H1 (cell line): ENCODE measurements around the gene AFF1. TPM values are rescaled to one million over a fixed set of nuclear protein-coding genes. Genes with fewer than 3 reads are reported as not detected.

ENCODE experiments used
- CTCF ChIA-PET: fragments of 300-600 bp; sonication (Branson Sonifier 250); formaldehyde crosslinking; loops from one replicate; lab custom pipeline; 2021; ENCODE audit not compliant: partially characterized antibody; lab: Charles Lee
- POLR2A ChIA-PET: fragments of 300-600 bp; sonication (Branson Sonifier 250); formaldehyde crosslinking; loops from one replicate; lab custom pipeline; 2021; ENCODE audit warnings: inconsistent platforms; ENCODE audit not compliant: partially characterized antibody; lab: Charles Lee
- DNase-seq, 2 experiments: peaks; one replicate each; pipeline versions ENCODE4 v3.0.0 to v3.0.0-alpha.2; 2010 to 2022; ENCODE audit warnings: low spot score in 2 of 2, low read depth in 1 of 2, mixed read lengths in 1 of 2
- FAIRE-seq: peaks from 2 replicates; lab custom pipeline; 2011; peaks lifted over from hg19 to GRCh38; lab: Jason Lieb, UNC
- H2AFZ ChIP-seq: 2 replicates; pipeline ENCODE4 v1.8.1; 2012; ENCODE audit warnings: low read length, inconsistent platforms
- H2AK5ac ChIP-seq: 2 replicates; pipeline ENCODE4 v1.6.1; 2013; ENCODE audit warnings: low read depth, low read length
- H2BK120ac ChIP-seq: replicated peaks from 2 replicates; pipeline ENCODE3; 2013; ENCODE audit warnings: low read depth, low read length, inconsistent platforms
- H2BK12ac ChIP-seq: 2 replicates; pipeline ENCODE4 v1.6.1; 2013; ENCODE audit warnings: low read depth, low read length
- H2BK15ac ChIP-seq: 2 replicates; pipeline ENCODE4 v1.6.1; 2013; ENCODE audit warnings: low read length
- H2BK20ac ChIP-seq: 2 replicates; pipeline ENCODE4 v1.6.1; 2013; ENCODE audit warnings: low read length
- H2BK5ac ChIP-seq: 2 replicates; pipeline ENCODE4 v1.6.1; 2013; ENCODE audit warnings: low read depth, low read length
- H3K14ac ChIP-seq: 2 replicates; pipeline ENCODE4 v1.6.1; 2013; ENCODE audit warnings: inconsistent platforms; ENCODE audit not compliant: insufficient read length
- H3K18ac ChIP-seq: 2 replicates; pipeline ENCODE4 v1.6.1; 2013; ENCODE audit warnings: low read length; ENCODE audit errors: extremely low read depth
- H3K23ac ChIP-seq: 2 replicates; pipeline ENCODE4 v1.6.1; 2013; ENCODE audit warnings: inconsistent platforms; ENCODE audit not compliant: insufficient read length
- H3K23me2 ChIP-seq: 2 replicates; pipeline ENCODE4 v1.6.1; 2013; ENCODE audit warnings: low read depth, low read length
- H3K27ac ChIP-seq: 2 replicates; pipeline ENCODE4 v1.6.1; 2011; ENCODE audit warnings: low read depth, low read length, inconsistent platforms
- H3K27me3 ChIP-seq, 4 experiments: replicated peaks in 1 of 4; 1 replicate in 1 of 4; 2 replicates in 3 of 4; pipeline versions ENCODE4 v1.6.1 to v1.8.1; 2011 to 2013; ENCODE audit warnings: low read length in 3 of 4, mild to moderate bottlenecking in 3 of 4, inconsistent platforms in 2 of 4, mixed read lengths in 2 of 4, moderate library complexity in 1 of 4; ENCODE audit not compliant: control insufficient read depth in 3 of 4, insufficient read depth in 3 of 4; ENCODE audit errors: extremely low read depth in 1 of 4
- H3K36me3 ChIP-seq, 4 experiments: 2 replicates each; pipeline versions ENCODE4 v1.6.1 to v1.8.1; 2011 to 2013; ENCODE audit warnings: mild to moderate bottlenecking in 4 of 4, low read length in 3 of 4, moderate library complexity in 2 of 4, control low read depth in 1 of 4, inconsistent platforms in 1 of 4; ENCODE audit not compliant: insufficient read depth in 4 of 4, control insufficient read depth in 2 of 4
- H3K4ac ChIP-seq: replicated peaks from 2 replicates; pipeline ENCODE3; 2013; ENCODE audit warnings: low read length, low read depth, mixed read lengths, inconsistent platforms; ENCODE audit not compliant: insufficient read length
- H3K4me1 ChIP-seq, 4 experiments: replicated peaks in 1 of 4; 1 replicate in 1 of 4; 2 replicates in 3 of 4; pipeline versions ENCODE4 v1.6.1 to v1.8.1; 2011 to 2013; ENCODE audit warnings: low read length in 3 of 4, inconsistent platforms in 2 of 4, mixed read lengths in 1 of 4; ENCODE audit not compliant: insufficient read depth in 4 of 4, control insufficient read depth in 3 of 4
- H3K4me2 ChIP-seq, 2 experiments: 2 replicates each; pipeline versions ENCODE4 v1.6.1 to v1.8.1; 2011 to 2013; ENCODE audit warnings: low read depth in 2 of 2, low read length in 2 of 2, control low read depth in 1 of 2, inconsistent platforms in 1 of 2, mild to moderate bottlenecking in 1 of 2; ENCODE audit not compliant: insufficient read depth in 1 of 2
- H3K4me3 ChIP-seq, 4 experiments: fragments of 200-600, 300-600 bp in 1 of 4; sonication (generic), shearing (Covaris generic), sonication (Bioruptor Twin) in 1 of 4; 2 replicates each; pipeline versions ENCODE4 v1.5.1 to v1.8.1; 2011 to 2016; ENCODE audit warnings: low read length in 4 of 4, low read depth in 3 of 4, control low read depth in 2 of 4, inconsistent platforms in 2 of 4, mild to moderate bottlenecking in 2 of 4, mixed read lengths in 1 of 4, moderate library complexity in 1 of 4; ENCODE audit not compliant: insufficient read depth in 2 of 4; ENCODE audit errors: extremely low read depth in 1 of 4
- H3K56ac ChIP-seq: replicated peaks from 2 replicates; pipeline ENCODE3; 2013; ENCODE audit warnings: low read depth, mild to moderate bottlenecking, mixed read lengths, low read length, inconsistent platforms; ENCODE audit not compliant: insufficient read length
- H3K79me1 ChIP-seq: 2 replicates; pipeline ENCODE4 v1.6.1; 2013; ENCODE audit warnings: low read depth, low read length, control low read depth
- H3K79me2 ChIP-seq, 2 experiments: 2 replicates each; pipeline versions ENCODE4 v1.6.1 to v1.8.1; 2012 to 2013; ENCODE audit warnings: low read length in 2 of 2, mild to moderate bottlenecking in 2 of 2, inconsistent platforms in 1 of 2; ENCODE audit not compliant: insufficient read depth in 2 of 2, control insufficient read depth in 1 of 2
- H3K9ac ChIP-seq, 4 experiments: replicated peaks in 1 of 4; 1 replicate in 1 of 4; 2 replicates in 3 of 4; pipeline versions ENCODE4 v1.6.1 to v1.8.1; 2011 to 2013; ENCODE audit warnings: low read depth in 3 of 4, low read length in 3 of 4, control low read depth in 2 of 4, mild to moderate bottlenecking in 2 of 4, moderate library complexity in 2 of 4, inconsistent platforms in 1 of 4; ENCODE audit errors: extremely low read depth in 1 of 4
- H3K9me3 ChIP-seq, 2 experiments: 2 replicates each; pipeline versions ENCODE4 v1.6.1 to v1.8.1; 2012 to 2013; ENCODE audit warnings: mild to moderate bottlenecking in 2 of 2, moderate library complexity in 2 of 2, control low read depth in 1 of 2, inconsistent platforms in 1 of 2, low read depth in 1 of 2, low read length in 1 of 2, mixed read lengths in 1 of 2; ENCODE audit not compliant: insufficient read depth in 2 of 2
- H4K20me1 ChIP-seq, 2 experiments: replicated peaks in 1 of 2; 2 replicates each; pipeline versions ENCODE3 to v1.8.1; 2011 to 2013; ENCODE audit warnings: inconsistent platforms in 2 of 2, low read length in 2 of 2, mild to moderate bottlenecking in 1 of 2; ENCODE audit not compliant: insufficient read depth in 2 of 2, control insufficient read depth in 1 of 2
- H4K5ac ChIP-seq: 2 replicates; pipeline ENCODE4 v1.6.1; 2013; ENCODE audit warnings: low read length, low read depth, mixed read lengths, inconsistent platforms; ENCODE audit not compliant: insufficient read length
- H4K8ac ChIP-seq: 2 replicates; pipeline ENCODE4 v1.8.0; 2013; ENCODE audit warnings: mild to moderate bottlenecking, moderate library complexity, low read length, inconsistent platforms; ENCODE audit not compliant: insufficient read depth; ENCODE audit errors: extremely low read depth
- H4K91ac ChIP-seq: replicated peaks from 2 replicates; pipeline ENCODE3; 2013; ENCODE audit warnings: low read length, mixed read lengths, inconsistent platforms; ENCODE audit not compliant: insufficient read length
- ASH2L ChIP-seq: fragments of 200-600, 300-600 bp; sonication (generic); IDR thresholded peaks from one replicate; pipeline ENCODE4 v1.7.1; 2017; ENCODE audit warnings: low read length
- CHD1 ChIP-seq: IDR thresholded peaks from 2 replicates; pipeline ENCODE4 v1.6.1; 2012; ENCODE audit warnings: low read depth, low read length, improper control_type of control experiment
- GTF2F1 ChIP-seq: IDR thresholded peaks from 2 replicates; pipeline ENCODE4 v1.6.1; 2012; ENCODE audit warnings: low read depth, low read length, improper control_type of control experiment, borderline replicate concordance
- HDAC6 ChIP-seq: IDR thresholded peaks from one replicate; pipeline ENCODE4 v1.7.1; 2012; ENCODE audit warnings: low read depth, mild to moderate bottlenecking, inconsistent platforms, low read length, moderate library complexity
- KDM4A ChIP-seq: IDR thresholded peaks from one replicate; pipeline ENCODE4 v1.7.1; 2012; ENCODE audit warnings: low read depth, mild to moderate bottlenecking, moderate library complexity, low read length, inconsistent platforms; ENCODE audit not compliant: severe bottlenecking
- POLR2A ChIP-seq, 2 experiments: IDR thresholded peaks; 1 replicate in 1 of 2; 2 replicates in 1 of 2; pipeline ENCODE4 v1.6.1; 2011; ENCODE audit warnings: low read depth in 2 of 2, low read length in 2 of 2, mild to moderate bottlenecking in 2 of 2; ENCODE audit errors: control extremely low read depth in 1 of 2
- RFX5 ChIP-seq: IDR thresholded peaks from 2 replicates; pipeline ENCODE4 v1.6.1; 2011; ENCODE audit warnings: low read depth, low read length, improper control_type of control experiment, borderline replicate concordance
- SP1 ChIP-seq: IDR thresholded peaks from 2 replicates; pipeline ENCODE4 v1.6.1; 2011; ENCODE audit warnings: low read depth, low read length
- SRF ChIP-seq: IDR thresholded peaks from 2 replicates; pipeline ENCODE4 v1.6.1; 2011; ENCODE audit warnings: mild to moderate bottlenecking, low read depth, low read length, moderate library complexity
- WGBS, 2 experiments: shearing (Covaris generic) in 1 of 2; methylation state at CpG; one replicate each; pipeline versions ENCODE4 v1.1.6 to v1.1.7; 2013 to 2015; ENCODE audit warnings: low lambda C conversion rate in 2 of 2, mixed read lengths in 2 of 2, inconsistent platforms in 1 of 2, low coverage in 1 of 2, missing lambda C conversion rate in 1 of 2; ENCODE audit not compliant: insufficient replicate concordance in 2 of 2, insufficient coverage in 1 of 2, insufficient read length in 1 of 2; ENCODE audit errors: extremely low coverage in 1 of 2, missing lambda C conversion rate in 1 of 2; 5-methylcytosine and 5-hydroxymethylcytosine counted together
- polyA plus RNA-seq, 7 experiments: library from polyadenylated mRNA; depleted of rRNA in 3 of 7; stranded (reverse) in 5 of 7; unstranded in 2 of 7; fragments of >200 nt in 5 of 7; fragments of 200-250 nt in 2 of 7; gene quantifications; 1 replicate in 5 of 7; 2 replicates in 1 of 7; 4 replicates in 1 of 7; pipeline versions ENCODE4 v1.2.1 to v1.2.3, GENCODE V29; 2011 to 2013; ENCODE audit warnings: missing spikeins in 2 of 7, mixed read lengths in 2 of 7
- total RNA-seq: library from RNA; stranded (reverse); fragmentation: NEBNext Ultra II Directional; extraction: Animal tissue kit (Norgen Biotek cat#: 25700); gene quantifications from 2 replicates; pipeline ENCODE4 v1.2.1, GENCODE V29; 2021
- TF ChIP-seq, protein P1 (sequence below), 3 experiments: IDR thresholded peaks; 1 replicate in 2 of 3; 2 replicates in 1 of 3; pipeline versions ENCODE4 v1.5.1 to v1.6.1; 2011; ENCODE audit warnings: low read length in 3 of 3, mild to moderate bottlenecking in 3 of 3, inconsistent platforms in 2 of 3, low read depth in 1 of 3, moderate library complexity in 1 of 3; ENCODE audit not compliant: insufficient read depth in 1 of 3; ENCODE audit errors: control extremely low read depth in 1 of 3

Gene AFF1
- total and polyA plus RNA-seq, 2 of the 8 experiments (the other 6 are each of a cell fraction or from before 2014, with no cell fraction given): 14.8 to 85.5 TPM

GRCh38 chr4:87067124-87067885 lies 132.5 kb downstream of the AFF1 start:
- Histone ChIP-seq H2AFZ (no peak overlapping the region), H3K56ac (no peak overlapping the region), H4K8ac (no peak overlapping the region), H3K9me3 (no peaks in the 10 kb centered on the region), H4K20me1 (peaks cover 0 to 2% of the 10 kb centered on the region in 2 experiments), H3K4ac (no peak overlapping the region), H3K23ac (no peak overlapping the region), H3K18ac (no peak overlapping the region), H3K4me1 (peaks cover 0 to 9% (median 0%) of the 10 kb centered on the region in 4 experiments; a peak in 3 of 7 replicates), H2BK12ac (no peak overlapping the region), H2BK20ac (no peak overlapping the region), H3K9ac (no peak overlapping the region), H4K91ac (no peak overlapping the region), H4K5ac (no peak overlapping the region), H3K79me1 (peaks cover 5% of the 10 kb centered on the region; the same call in 1 of the 2 replicates), H3K23me2 (no peaks in the 10 kb centered on the region), H3K27ac (no peak overlapping the region), H3K4me3 (no peak overlapping the region), H2BK5ac (no peak overlapping the region), H3K79me2 (peaks cover 0 to 54% of the 10 kb centered on the region in 2 experiments; a peak in 2 of 4 replicates), H3K36me3 (peaks cover 0 to 3% (median 1%) of the 10 kb centered on the region in 4 experiments; a peak in 2 of 8 replicates), H3K27me3 (no peaks in the 10 kb centered on the region), H3K14ac (no peak overlapping the region), H3K4me2 (no peak overlapping the region), H2BK120ac (no peak overlapping the region), H2BK15ac (no peak overlapping the region), H2AK5ac (no peak overlapping the region)
- WGBS, 2 experiments: 90% methylated on average over 2 of the region's 2 CpGs; no CpG with 5 or more reads in 1 of the 2 experiments
- CTCF ChIA-PET: interaction anchor here (0.5 to 0.9 kb wide), 2 partner anchors 23 to 29 kb away, joined by 3 to 4 read pairs; no protein-coding TSS in a partner anchor
- POLR2A ChIA-PET: interaction anchor here (1.5 to 1.6 kb wide), 2 partner anchors 13 to 21 kb away, joined by 3 read pairs; no protein-coding TSS in a partner anchor
- no peak for FAIRE-seq
- DNase-seq: no peak
- TF ChIP-seq SP1: no peak
- no peak for TF ChIP-seq ASH2L
- TF ChIP-seq HDAC6: no peak
- TF ChIP-seq SRF: no peak
- no peak for TF ChIP-seq GTF2F1
- TF ChIP-seq, protein P1, sequence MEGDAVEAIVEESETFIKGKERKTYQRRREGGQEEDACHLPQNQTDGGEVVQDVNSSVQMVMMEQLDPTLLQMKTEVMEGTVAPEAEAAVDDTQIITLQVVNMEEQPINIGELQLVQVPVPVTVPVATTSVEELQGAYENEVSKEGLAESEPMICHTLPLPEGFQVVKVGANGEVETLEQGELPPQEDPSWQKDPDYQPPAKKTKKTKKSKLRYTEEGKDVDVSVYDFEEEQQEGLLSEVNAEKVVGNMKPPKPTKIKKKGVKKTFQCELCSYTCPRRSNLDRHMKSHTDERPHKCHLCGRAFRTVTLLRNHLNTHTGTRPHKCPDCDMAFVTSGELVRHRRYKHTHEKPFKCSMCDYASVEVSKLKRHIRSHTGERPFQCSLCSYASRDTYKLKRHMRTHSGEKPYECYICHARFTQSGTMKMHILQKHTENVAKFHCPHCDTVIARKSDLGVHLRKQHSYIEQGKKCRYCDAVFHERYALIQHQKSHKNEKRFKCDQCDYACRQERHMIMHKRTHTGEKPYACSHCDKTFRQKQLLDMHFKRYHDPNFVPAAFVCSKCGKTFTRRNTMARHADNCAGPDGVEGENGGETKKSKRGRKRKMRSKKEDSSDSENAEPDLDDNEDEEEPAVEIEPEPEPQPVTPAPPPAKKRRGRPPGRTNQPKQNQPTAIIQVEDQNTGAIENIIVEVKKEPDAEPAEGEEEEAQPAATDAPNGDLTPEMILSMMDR (IDR thresholded peaks at IDR 0.05; ENCODE audit: control extremely low read depth in 1 of 3, insufficient read depth in 1 of 3, low read depth in 1 of 3, low read length in 3 of 3): no peak
- no peak for TF ChIP-seq RFX5
- TF ChIP-seq CHD1: no peak
- TF ChIP-seq POLR2A (IDR thresholded peaks at IDR 0.05; ENCODE audit: control extremely low read depth in 1 of 2, low read depth in 2 of 2, low read length in 2 of 2): no peak
- no peak for TF ChIP-seq KDM4A
